GM12865 (cell line): ENCODE results near the gene AKAP13.

Experiments used
- DNase-seq: peaks from one replicate; pipeline ENCODE4 v3.0.0; 2010; ENCODE audit warnings: low read depth
- H3K4me3 ChIP-seq: 2 replicates; pipeline ENCODE4 v1.5.1; 2011; ENCODE audit warnings: mild to moderate bottlenecking, low read depth, low read length, control low read depth
- CTCF ChIP-seq: IDR thresholded peaks from 2 replicates; pipeline ENCODE4 v1.5.1; 2011; ENCODE audit warnings: low read length, control low read depth, low read depth, inconsistent platforms; ENCODE audit not compliant: insufficient read depth; ENCODE audit errors: missing control alignments

AKAP13 gene

DNA sequence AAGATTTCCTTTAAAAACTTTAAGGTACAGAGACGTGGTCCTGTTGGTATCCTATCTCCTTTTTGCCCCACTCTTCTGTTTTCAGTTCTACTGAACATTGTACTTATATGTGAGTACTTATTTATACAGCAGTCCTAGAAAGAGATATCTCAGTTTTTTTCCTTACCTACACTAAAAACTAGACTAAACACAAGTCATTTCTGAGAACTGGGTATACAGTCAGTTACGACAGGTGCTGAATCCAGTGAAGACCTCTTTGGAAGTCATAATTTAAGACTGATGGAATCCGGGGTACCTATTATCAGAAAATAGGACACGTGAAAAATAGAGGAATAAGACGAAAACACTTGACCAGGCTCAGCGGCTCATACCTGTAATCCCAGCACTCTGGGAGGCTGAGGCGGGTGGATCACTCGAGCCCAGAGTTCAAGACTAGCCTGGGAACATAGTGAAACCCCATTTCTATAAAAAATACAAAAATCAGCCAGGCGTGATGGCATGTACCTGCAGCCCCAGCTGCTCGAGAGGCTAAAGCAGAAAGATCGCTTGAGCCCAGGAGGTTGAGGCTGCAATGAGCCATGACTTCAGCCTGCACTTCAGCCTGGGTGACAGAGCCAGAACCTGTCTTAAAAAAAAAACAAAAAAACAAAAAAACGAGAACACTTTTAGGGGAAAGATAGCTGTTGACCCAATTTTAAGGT is 338.0 kb downstream of the AKAP13 start:
- no peak overlapping the region for H3K4me3 ChIP-seq
- DNase-seq, result peak; percentile 84
- no peak for TF ChIP-seq CTCF

DNA sequence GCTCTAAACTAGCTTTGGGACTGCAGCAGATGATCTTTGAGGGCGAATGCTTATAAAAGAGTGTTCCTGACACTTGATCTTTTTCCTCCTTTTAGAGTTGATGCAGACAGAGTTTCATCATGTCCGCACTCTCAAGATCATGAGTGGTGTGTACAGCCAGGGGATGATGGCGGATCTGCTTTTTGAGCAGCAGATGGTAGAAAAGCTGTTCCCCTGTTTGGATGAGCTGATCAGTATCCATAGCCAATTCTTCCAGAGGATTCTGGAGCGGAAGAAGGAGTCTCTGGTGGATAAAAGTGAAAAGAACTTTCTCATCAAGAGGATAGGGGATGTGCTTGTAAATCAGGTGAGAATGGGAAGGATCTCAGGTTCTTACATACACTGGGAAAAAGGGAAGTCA is 338.6 kb downstream of the AKAP13 start:
- no peak overlapping the region for H3K4me3 ChIP-seq
- DNase-seq, result no peak
- no peak for TF ChIP-seq CTCF

DNA sequence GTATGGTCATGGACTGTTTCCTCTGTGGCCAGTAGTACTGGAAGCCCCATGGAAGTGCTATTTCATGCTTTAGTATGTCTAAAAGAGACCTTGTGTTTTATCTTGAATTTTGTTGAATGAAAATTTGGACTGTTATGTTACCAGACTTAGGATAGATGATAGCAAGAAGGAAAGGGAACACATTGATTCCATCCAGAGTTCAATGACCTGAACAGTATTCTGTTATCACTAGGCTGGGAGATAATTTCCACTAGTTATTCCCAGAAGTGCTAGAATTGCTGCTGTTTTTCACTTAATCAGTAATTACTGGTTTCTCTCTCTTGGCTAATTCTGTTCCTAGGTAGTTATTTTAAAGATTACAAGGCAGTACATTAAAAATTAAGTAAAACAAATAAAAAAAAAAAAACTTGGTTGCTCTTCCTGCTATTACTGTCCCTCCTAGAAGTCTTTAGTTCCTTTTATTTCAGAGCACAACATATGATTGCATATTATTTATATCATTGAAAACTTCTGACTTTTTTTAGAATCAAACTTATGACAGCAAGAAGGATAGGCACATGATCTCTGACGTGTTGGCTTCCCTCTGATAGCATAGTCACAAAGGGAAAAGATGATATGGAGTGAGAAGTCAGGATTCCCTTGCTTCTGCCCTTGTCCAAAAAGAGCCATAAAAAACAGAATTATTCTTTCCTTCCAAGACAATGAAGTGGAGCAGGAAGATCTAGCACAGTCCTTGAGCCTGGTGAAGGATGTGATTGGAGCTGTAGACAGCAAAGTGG is 342.2 kb downstream of the AKAP13 start:
- no peak for TF ChIP-seq CTCF
- DNase-seq, result no peak

GRCh38 chr15:85723960-85724945 is 343.9 kb downstream of the AKAP13 start:
- no peak for DNase-seq
- no peak for TF ChIP-seq CTCF
- no peak overlapping the region for H3K4me3 ChIP-seq

More for the DNA sequence above, 342.2 kb downstream of the AKAP13 start:
- no peak overlapping the region for H3K4me3 ChIP-seq

GRCh38 chr15:85725019-85725418 is 344.6 kb downstream of the AKAP13 start:
- no peak overlapping the region for H3K4me3 ChIP-seq
- no peak for TF ChIP-seq CTCF
- no peak for DNase-seq

GRCh38 chr15:85725564-85725963 is 345.2 kb downstream of the AKAP13 start:
- no peak overlapping the region for H3K4me3 ChIP-seq
- DNase-seq, result no peak
- TF ChIP-seq CTCF, result no peak
